GM18867 (cell line): ENCODE results near the gene DNAH2.

Experiments
- ATAC-seq: cut with Tn5 transposase; IDR thresholded peaks from one replicate; pipeline ENCODE4 v1.9.1; 2021; ENCODE audit warnings: mild to moderate bottlenecking, moderate library complexity; ENCODE audit not compliant: unreplicated experiment

The DNAH2 gene

DNA sequence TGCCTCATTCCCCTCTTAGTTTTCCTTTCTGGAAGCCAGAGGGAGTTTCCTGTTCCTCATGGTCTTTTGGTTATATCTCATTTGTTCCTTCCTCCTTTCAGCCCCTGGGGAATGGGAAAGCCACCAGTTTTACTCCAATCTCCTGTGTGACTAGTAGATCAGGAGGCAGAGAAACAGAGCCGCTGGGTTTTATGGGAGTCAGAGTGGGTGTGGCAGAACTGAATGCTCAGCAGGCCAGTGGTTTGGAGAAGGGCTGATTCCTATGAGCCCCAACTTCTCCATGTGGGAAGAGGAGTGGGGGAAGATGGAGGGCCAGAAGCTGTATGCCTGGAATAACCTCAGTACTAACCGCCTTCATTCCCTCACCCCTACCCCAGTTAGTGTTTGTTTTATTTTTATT is 4.1 kb downstream of the DNAH2 start:
- ATAC-seq, result no peak

GRCh38 chr17:7727886-7728285 is 10.3 kb downstream of the DNAH2 start:
- ATAC-seq, result no peak

GRCh38 chr17:7729816-7730215 is 12.3 kb downstream of the DNAH2 start:
- no peak for ATAC-seq

DNA sequence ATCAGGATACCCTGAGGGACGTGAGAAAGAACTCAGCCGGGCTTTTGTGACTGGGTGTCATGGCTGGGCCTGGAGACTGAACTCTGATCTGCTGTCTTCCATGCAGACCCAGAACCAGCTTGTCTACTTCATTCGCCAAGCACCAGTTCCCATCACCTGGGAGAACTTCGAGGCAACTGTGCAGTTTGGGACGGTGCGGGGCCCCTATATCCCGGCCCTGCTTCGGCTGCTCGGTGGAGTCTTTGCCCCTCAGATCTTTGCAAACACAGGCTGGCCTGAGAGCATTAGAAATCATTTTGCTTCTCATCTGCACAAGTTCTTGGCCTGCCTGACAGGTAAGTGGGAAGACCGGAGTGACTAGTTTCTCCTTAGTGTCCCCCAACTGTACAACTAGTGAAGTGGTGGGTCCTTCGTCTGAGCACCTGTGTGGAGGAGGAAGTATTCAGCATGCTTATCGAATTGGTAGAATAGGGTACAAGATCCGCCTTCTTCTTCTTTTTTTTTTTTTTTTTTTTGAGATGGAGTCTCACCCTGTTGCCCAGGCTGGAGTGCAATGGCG is 15.5 kb downstream of the DNAH2 start:
- no peak for ATAC-seq

DNA sequence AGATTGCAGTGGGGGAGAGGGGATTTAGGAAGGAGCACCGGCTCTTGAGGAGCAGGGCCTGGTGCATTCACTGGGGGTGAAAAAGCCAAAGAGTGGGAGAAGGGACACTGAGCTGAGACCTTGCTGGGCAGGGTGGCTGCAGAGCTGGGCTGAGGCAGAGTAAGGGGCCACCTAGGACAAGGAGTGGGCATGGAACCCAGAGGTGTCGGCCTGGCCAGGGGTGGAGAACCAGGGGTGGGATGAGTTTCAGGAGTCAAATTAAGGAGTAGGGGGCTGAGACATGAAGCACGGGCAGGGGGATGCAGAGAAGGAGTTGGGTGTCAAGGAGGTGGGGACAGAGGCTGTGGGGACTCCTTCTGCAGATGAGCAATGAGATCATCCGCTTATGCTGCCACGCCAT is 20.1 kb downstream of the DNAH2 start:
- no peak for ATAC-seq

DNA sequence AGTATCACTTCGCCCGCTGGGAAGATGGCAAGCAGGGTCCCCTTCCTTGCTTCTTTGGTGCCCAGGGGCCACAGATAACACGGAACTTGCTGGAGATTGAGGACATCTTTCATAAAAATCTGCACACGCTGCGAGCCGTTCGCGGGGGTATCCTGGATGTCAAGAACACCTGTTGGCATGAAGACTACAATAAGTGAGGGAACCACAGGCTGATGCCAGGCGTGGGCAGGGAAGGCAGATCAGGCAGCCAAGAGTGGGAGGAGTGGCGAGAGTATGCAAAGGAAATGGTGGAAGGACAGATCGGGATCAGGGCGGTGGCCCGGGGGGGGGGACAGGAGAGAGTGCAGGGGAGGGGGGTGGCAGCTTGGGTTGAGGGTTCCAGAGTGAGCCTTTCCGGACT is 22.2 kb downstream of the DNAH2 start:
- no peak for ATAC-seq

GRCh38 chr17:7740481-7741001 is 23.0 kb downstream of the DNAH2 start:
- no peak for ATAC-seq

- ATAC-seq, result no peak
These were observed 25.2 kb downstream of the DNAH2 start for GRCh38 chr17:7742729-7743128.

DNA sequence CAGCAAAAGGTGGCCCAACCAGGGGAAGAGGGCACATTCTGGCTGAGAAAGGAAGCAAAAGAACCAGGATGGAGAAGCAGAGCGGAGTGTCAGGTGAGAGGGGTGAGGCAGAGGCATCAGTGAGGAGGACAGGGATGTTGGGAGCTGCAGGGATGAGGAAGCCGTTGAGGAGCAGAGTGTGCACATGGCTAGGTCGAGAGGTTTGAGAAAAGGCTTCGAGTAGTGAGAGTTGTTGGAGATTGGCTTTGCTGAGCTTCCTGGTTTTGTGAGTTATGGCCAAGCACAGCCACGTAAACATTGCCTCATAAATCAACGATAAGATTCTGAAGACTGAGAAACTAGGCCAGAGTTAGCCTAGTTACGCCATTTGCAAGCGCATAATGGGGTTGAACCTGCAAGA is 26.9 kb downstream of the DNAH2 start:
- no peak for ATAC-seq

GRCh38 chr17:7745748-7746470 is 28.4 kb downstream of the DNAH2 start:
- ATAC-seq, result no peak

- no peak for ATAC-seq
These were observed 30.1 kb downstream of the DNAH2 start for GRCh38 chr17:7747635-7748071.

DNA sequence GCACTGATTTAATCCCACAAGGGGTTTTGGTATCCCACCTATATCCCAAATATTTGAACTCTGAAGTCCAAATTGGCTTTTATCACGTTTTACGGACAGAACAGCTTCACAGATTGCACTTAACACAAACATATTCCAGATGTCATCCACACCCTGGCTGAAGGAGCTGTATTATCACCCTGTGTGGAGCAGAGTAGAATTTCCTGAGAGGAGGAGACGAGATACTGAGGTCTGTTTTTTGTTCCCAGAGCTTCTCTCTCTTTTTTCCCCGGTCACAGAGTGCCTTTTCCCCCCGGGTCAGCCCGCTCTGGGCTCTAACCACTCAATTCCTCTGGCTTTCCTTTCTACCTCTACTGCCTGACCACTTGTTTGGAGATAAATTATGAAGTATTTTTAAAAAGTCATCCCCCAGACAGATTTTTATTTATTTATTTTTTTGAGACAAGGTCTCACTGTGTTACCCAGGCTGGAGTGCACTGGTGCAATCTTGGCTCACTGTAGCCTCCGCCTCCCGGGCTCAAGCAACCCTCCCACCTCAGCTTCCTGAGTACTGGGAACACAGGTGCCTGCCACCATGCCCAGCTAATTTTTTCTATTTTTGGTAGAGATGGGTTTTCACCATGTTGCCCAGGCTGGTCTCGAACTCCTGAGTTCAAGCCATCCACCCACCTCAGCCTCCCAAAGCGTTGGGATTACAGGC is 30.7 kb downstream of the DNAH2 start:
- no peak for ATAC-seq

DNA sequence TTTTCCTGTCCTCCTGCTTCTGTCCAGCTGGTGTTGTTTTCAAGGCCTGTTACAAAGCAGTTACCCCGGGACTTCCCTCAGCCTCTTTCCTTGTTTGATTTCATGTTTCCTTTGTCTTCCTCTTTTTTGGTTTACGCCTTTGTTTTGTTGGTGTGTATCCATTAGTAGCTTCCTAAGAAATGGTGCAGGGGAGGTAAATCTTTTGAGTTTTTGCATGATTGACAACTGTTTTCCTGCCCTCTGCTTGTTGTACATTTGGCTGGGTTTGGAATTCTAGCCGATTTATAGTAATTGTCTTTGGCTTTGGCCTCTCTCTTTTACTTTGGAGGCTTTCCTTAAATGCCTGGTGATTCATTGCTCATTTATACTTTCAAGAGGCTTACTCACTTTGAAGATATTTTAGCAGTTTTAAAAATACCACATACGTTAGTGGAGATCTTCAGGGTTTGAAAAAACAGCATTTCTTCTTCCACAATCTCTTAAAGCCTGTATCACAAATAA is 32.8 kb downstream of the DNAH2 start:
- ATAC-seq, result no peak

GRCh38 chr17:7754656-7755055 is 37.1 kb downstream of the DNAH2 start:
- no peak for ATAC-seq

DNA sequence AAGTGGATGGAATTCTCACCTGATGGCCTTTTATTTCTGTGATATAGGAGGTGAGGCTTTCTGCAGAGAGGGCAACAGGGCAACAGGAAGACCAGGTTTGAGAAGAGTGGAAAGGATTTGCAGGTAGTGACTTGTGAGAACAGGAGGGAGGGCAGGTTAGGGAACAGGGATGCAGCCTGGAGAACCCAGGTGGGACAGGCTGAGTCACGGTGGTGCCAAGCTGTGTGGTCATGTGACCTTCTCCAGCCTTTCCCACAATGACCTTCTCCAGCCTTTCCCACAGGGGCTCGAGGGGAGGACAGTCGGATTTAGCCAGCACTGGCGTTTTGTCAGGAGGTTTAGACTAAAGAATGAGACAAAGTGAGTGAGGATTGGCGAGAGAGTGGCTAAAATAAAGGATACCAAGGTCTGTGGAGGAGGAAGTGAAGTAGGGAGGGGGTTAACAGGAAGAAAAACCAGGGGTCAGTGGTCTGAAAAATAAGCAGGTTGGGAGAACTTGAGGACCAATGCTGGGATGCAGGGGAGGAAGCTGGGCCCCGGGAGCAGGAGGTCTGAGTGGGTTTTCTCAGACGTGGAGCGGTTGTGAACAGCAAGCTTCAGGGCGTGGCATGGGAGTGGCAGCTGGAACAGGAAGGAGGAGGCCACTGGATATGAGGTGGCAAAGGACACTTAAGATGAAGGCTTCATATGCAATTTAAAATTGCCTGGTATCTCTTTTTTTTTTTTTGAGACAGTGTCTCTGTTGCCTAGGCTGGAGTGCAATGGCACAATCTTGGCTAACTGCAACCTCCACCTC is 37.7 kb downstream of the DNAH2 start:
- ATAC-seq, result no peak

- no peak for ATAC-seq
These were observed 39.4 kb downstream of the DNAH2 start for GRCh38 chr17:7756968-7757367.

GRCh38 chr17:7763919-7764318 is 46.4 kb downstream of the DNAH2 start:
- no peak for ATAC-seq

- ATAC-seq, result no peak
These were observed 49.5 kb downstream of the DNAH2 start for GRCh38 chr17:7767004-7767403.

DNA sequence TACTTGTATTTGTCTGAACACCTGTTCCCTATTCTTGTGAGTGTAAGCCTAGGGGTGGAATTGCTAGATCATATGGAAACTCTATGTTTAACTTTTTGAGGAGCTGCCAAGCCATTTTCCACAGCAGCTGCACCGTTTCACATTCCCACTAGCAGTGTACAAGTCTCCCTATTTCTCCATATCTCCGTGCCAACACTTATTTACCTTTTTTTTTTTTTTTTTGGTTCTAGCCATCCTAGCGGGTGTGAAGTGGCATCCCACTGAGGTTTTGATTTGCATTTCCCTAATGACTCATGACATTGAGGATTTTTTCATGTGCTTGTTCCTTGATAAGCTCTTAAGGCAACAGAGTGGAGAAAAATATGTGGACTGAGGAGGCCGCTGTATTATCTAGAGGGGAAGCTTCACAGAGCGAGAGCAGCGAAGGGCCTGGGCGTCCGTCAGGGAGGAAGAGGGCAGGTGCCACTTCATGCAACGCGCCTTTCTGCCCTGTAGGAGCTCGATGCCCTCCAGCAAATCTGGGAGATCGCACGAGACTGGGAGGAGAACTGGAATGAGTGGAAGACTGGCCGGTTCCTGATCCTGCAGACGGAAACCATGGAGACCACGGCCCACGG is 50.0 kb downstream of the DNAH2 start:
- no peak for ATAC-seq

- no peak for ATAC-seq
These were observed 52.3 kb downstream of the DNAH2 start for GRCh38 chr17:7769854-7770253.
